Testis (tissue), 3 donors: ENCODE data around the gene TNFAIP8. TPM values are rescaled to one million over a fixed set of nuclear protein-coding genes. Genes with fewer than 3 reads are reported as not detected.

ENCODE experiments used
- DNase-seq: peaks from one replicate; pipeline ENCODE4 v3.0.0-alpha.2; 2019
- H3K27ac ChIP-seq, 2 donors: fragments of 200-600 bp; sonication (generic); one replicate each; pipeline ENCODE4 v1.5.1; 2019
- H3K27me3 ChIP-seq: fragments of 200-600 bp; sonication (generic); one replicate; pipeline ENCODE4 v1.5.1; 2019
- H3K36me3 ChIP-seq: fragments of 200-600 bp; sonication (generic); one replicate; pipeline ENCODE4 v1.5.1; 2017; ENCODE audit warnings: low read depth; ENCODE audit errors: missing control alignments
- H3K4me1 ChIP-seq: fragments of 200-600 bp; sonication (generic); one replicate; pipeline ENCODE4 v1.5.1; 2019
- H3K4me3 ChIP-seq, 2 donors: fragments of 200-600 bp; sonication (generic); one replicate each; pipeline ENCODE4 v1.5.1; 2017 to 2019
- H3K9me3 ChIP-seq: fragments of 200-600 bp; sonication (generic); one replicate; pipeline ENCODE4 v1.5.1; 2017
- CTCF ChIP-seq, 3 experiments: fragments of 450-650 bp in 2 of 3; fragments of 200-600 bp in 1 of 3; sonication (generic) in 1 of 3; IDR thresholded peaks; one replicate each; pipeline ENCODE4 v1.5.1; 2016 to 2019; ENCODE audit warnings: antibody characterized with exemption in 3 of 3, mild to moderate bottlenecking in 2 of 3, moderate library complexity in 1 of 3
- POLR2A ChIP-seq: fragments of 450-650 bp; IDR thresholded peaks from one replicate; pipeline ENCODE4 v1.6.1; 2017; ENCODE audit warnings: antibody characterized with exemption, mild to moderate bottlenecking, moderate library complexity
- WGBS, 2 donors: methylation state at CpG; one replicate each; pipeline ENCODE4 v1.1.5; 2018; 5-methylcytosine and 5-hydroxymethylcytosine counted together
- intact Hi-C: fragments of 100-400 bp; cut with DNase I; formaldehyde crosslinking; loops from one replicate; pipeline ENCODE4 v1.15.1; 2023; ENCODE audit warnings: low total_unique reads
- polyA plus RNA-seq: library from polyadenylated mRNA; stranded (reverse); fragments of 350-450 nt; fragmentation: Illumina TruSeq; extraction: RNeasy Lipid Tissue Mini Kit (QIAGEN cat#74804); gene quantifications from one replicate; pipeline ENCODE4 v1.2.3, GENCODE V29; 2014; ENCODE audit warnings: low read depth, low replicate concordance; ENCODE audit not compliant: insufficient read depth
- total RNA-seq, 2 donors: library from RNA; depleted of rRNA; stranded (reverse); fragments of >200 nt; gene quantifications; one replicate each; pipeline ENCODE4 v1.2.3, GENCODE V29; 2016

Gene TNFAIP8
- total and polyA plus RNA-seq, 3 donors from 2014 or later = 6.3 to 14.0 (median 8.2) TPM

GRCh38 chr5:119387945-119388618 is 32.3 kb downstream of the TNFAIP8 start:
- Histone ChIP-seq H3K4me3 (no peak overlapping the region), H3K36me3 (no peaks in the 10 kb centered on the region), H3K27me3 (no peaks in the 10 kb centered on the region), H3K27ac (no peak overlapping the region), H3K9me3 (no peaks in the 10 kb centered on the region), H3K4me1 (peaks cover 16% of the 10 kb centered on the region)
- no peak for DNase-seq
- TF ChIP-seq POLR2A (no peak), CTCF (IDR thresholded peaks at IDR 0.05) (no peak)
- intact Hi-C loops = no loop called here
- 75% methylated on average over 2 of the region's 2 CpGs for WGBS, 2 donors

DNA sequence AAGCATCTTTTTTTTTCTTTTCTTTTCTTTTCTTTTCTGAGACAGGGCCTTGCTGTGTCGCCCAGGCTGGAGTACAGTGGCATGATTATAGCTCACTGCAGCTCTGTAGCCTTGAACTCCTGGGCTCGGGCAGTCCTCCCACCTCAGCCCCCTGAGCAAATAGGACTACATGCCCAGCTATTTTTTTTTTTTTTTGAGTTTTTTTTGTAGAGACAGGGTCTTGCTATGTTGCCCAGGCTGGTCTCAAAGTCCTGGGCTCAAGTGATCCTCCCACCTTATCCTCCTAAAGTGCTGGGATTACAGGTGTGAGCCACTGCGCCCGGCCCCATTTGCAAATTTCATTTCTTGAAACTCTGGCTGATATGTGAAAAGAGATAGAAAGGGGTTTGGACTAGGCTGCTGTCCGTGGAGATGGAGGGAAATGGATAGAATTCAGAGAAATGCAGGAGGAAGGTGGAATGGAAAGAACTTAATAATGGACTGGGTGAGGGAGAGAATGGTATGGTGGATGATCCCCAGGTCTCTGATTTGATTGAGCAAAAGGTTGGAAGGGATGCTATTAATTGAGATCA is 32.9 kb downstream of the TNFAIP8 start:
- H3K36me3 ChIP-seq = no peaks in the 10 kb centered on the region
- intact Hi-C loops = no loop called here
- no peaks in the 10 kb centered on the region for H3K27me3 ChIP-seq
- WGBS, 2 donors = 82 to 86% methylated on average over 5 of the region's 5 CpGs
- peaks cover 16% of the 10 kb centered on the region for H3K4me1 ChIP-seq
- TF ChIP-seq CTCF (IDR thresholded peaks at IDR 0.05) (no peak), POLR2A (no peak)
- no peaks in the 10 kb centered on the region for H3K9me3 ChIP-seq
- no peak overlapping the region for H3K4me3 ChIP-seq
- DNase-seq = no peak
- no peak overlapping the region for H3K27ac ChIP-seq

GRCh38 chr5:119389288-119390030 is 33.6 kb downstream of the TNFAIP8 start:
- H3K9me3 ChIP-seq = no peaks in the 10 kb centered on the region
- peaks cover 16% of the 10 kb centered on the region for H3K4me1 ChIP-seq
- no peak overlapping the region for H3K4me3 ChIP-seq
- no peaks in the 10 kb centered on the region for H3K27me3 ChIP-seq
- no peaks in the 10 kb centered on the region for H3K36me3 ChIP-seq
- no peak overlapping the region for H3K27ac ChIP-seq
- TF ChIP-seq CTCF (IDR thresholded peaks at IDR 0.05) = no peak
- TF ChIP-seq POLR2A = no peak
- no peak for DNase-seq
- WGBS, 2 donors = 57 to 78% methylated on average over 3 of the region's 3 CpGs
- intact Hi-C loops = no loop called here

- WGBS, 2 donors = 86 to 90% methylated on average over 2 of the region's 2 CpGs
- DNase-seq = no peak
- Histone ChIP-seq H3K27me3 (no peaks in the 10 kb centered on the region), H3K4me1 (peaks cover 16% of the 10 kb centered on the region), H3K9me3 (no peaks in the 10 kb centered on the region), H3K36me3 (no peaks in the 10 kb centered on the region), H3K4me3 (no peak overlapping the region), H3K27ac (no peak overlapping the region)
- TF ChIP-seq POLR2A (no peak), CTCF (IDR thresholded peaks at IDR 0.05) (no peak)
- intact Hi-C loops = no loop called here
These were observed 34.6 kb downstream of the TNFAIP8 start for GRCh38 chr5:119390404-119390803.
